Measurements from ENCODE around the gene SYT8.

SYT8 gene

DNA sequence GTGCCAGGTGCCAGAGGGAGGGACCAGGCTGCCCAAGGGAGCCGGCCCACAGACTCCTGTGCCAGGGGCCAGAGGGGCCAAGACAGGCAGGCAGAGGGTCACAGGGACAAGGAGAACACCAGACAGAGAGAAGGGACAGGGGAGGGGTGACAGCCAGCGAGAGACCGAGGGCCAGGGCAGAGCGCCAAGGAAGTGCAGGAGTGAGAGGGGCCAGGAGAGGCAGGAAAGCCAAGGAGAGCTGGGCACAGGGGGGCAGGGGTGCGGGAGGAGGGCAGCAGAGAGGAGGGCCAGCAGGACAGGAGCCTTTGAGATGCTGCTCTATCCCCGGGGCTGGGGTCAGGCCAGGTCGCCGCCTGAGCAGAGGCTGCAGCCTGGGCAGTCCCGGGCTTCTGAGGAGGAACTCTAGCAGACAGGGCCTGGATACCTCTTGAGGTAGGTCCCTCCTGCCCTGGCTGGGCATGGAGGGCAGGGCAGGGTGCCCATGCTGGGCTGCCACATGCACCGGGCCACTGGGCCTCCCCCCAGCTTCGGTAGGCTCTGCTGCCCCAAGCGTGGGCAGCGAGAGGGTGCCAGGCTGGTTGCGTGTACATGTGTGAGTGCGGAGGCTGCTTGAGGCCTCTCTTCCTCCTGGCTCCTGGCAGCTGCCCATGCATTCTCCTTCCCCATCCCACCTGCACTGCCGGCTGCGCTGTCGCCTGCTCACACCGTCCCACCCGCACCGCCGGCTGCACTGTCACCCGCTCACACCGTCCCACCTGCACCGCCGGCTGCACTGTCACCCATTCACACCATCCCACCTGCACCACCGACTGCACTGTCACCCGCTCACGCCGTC lies 30.3 kb downstream of the SYT8 start:
- CTCF ChIA-PET: interaction anchor here (1.4 to 1.8 kb wide), 2 partner anchors 17 to 171 kb away, joined by 5 read pairs; no protein-coding TSS in a partner anchor
- Histone ChIP-seq H3K4me1 (ENCODE audit: control insufficient read depth, insufficient read depth, low read length) (no peaks in the 10 kb centered on the region), H3K9me3 (ENCODE audit: control insufficient read depth, insufficient read depth, low read depth, low read length) (no peaks in the 10 kb centered on the region), H3K36me3 (ENCODE audit: control insufficient read depth in 2 of 2, insufficient read depth in 1 of 2, low read length in 2 of 2) (no peaks in the 10 kb centered on the region), H3K27ac (ENCODE audit: extremely low read depth, low read depth, low read length) (no peak overlapping the region), H3K4me3 (ENCODE audit: low read depth, low read length) (no peak overlapping the region)
- POLR2A ChIA-PET: no interaction called here
- TF ChIP-seq, protein P1, sequence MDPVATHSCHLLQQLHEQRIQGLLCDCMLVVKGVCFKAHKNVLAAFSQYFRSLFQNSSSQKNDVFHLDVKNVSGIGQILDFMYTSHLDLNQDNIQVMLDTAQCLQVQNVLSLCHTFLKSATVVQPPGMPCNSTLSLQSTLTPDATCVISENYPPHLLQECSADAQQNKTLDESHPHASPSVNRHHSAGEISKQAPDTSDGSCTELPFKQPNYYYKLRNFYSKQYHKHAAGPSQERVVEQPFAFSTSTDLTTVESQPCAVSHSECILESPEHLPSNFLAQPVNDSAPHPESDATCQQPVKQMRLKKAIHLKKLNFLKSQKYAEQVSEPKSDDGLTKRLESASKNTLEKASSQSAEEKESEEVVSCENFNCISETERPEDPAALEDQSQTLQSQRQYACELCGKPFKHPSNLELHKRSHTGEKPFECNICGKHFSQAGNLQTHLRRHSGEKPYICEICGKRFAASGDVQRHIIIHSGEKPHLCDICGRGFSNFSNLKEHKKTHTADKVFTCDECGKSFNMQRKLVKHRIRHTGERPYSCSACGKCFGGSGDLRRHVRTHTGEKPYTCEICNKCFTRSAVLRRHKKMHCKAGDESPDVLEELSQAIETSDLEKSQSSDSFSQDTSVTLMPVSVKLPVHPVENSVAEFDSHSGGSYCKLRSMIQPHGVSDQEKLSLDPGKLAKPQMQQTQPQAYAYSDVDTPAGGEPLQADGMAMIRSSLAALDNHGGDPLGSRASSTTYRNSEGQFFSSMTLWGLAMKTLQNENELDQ (tag by site-specific recombination; IDR thresholded peaks at IDR 0.05; ENCODE audit: low read depth): no peak
- TF ChIP-seq ZSCAN30 (tag by site-specific recombination; IDR thresholded peaks at IDR 0.05) (no peak), ZNF48 (tag by site-specific recombination; IDR thresholded peaks at IDR 0.05) (no peak), HOXA7 (CRISPR knock-in tag; IDR thresholded peaks at IDR 0.05; ENCODE audit: borderline replicate concordance) (no peak), ZNF175 (tag by site-specific recombination; IDR thresholded peaks at IDR 0.05) (no peak), ZNF785 (tag by site-specific recombination; IDR thresholded peaks at IDR 0.05) (no peak), ZNF24 (tag by site-specific recombination; IDR thresholded peaks at IDR 0.05) (no peak), ZNF274 (IDR thresholded peaks at IDR 0.05; ENCODE audit: low read length) (no peak), ZNF274 (tag by site-specific recombination; IDR thresholded peaks at IDR 0.05; ENCODE audit: borderline replicate concordance) (no peak), BCL11B (tag by site-specific recombination; IDR thresholded peaks at IDR 0.05; ENCODE audit: low read depth) (no peak), SETDB1 (IDR thresholded peaks at IDR 0.05; ENCODE audit: insufficient read length, low read length) (no peak)
- TF ChIP-seq, protein P2, sequence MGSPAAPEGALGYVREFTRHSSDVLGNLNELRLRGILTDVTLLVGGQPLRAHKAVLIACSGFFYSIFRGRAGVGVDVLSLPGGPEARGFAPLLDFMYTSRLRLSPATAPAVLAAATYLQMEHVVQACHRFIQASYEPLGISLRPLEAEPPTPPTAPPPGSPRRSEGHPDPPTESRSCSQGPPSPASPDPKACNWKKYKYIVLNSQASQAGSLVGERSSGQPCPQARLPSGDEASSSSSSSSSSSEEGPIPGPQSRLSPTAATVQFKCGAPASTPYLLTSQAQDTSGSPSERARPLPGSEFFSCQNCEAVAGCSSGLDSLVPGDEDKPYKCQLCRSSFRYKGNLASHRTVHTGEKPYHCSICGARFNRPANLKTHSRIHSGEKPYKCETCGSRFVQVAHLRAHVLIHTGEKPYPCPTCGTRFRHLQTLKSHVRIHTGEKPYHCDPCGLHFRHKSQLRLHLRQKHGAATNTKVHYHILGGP (tag by site-specific recombination; IDR thresholded peaks at IDR 0.05): no peak

DNA sequence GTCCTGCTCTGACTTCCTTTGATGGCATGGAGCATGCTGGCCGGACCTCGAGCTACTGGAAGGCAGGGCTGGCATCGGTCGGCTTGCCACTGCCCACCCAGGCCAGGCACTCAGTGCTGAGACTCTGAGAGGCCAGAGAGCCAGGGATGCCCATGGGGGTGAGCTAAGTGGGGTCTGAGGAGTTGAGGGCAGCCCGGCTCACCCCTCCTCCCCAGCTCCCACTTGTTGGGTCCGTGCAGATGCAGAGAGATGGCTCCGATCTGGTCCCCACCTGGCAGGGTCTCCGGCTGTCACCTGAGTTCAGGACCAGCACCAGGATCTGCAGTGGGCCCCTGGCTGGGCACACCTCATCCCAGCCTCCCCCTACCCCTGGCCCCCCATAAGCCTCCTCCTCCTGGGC lies 31.4 kb downstream of the SYT8 start:
- ChIA-PET POLR2A (no interaction called here), CTCF (interaction anchor here (0.5 to 1.8 kb wide), 5 partner anchors 16 to 184 kb away, joined by 3 to 5 read pairs (median 4); partner anchors contain the start of gene TNNT3)
- H3K9me3 ChIP-seq (ENCODE audit: control insufficient read depth, insufficient read depth, low read depth, low read length): no peaks in the 10 kb centered on the region
- H3K27ac ChIP-seq (ENCODE audit: extremely low read depth, low read depth, low read length): no peak overlapping the region
- no peaks in the 10 kb centered on the region for H3K36me3 ChIP-seq (ENCODE audit: control insufficient read depth in 2 of 2, insufficient read depth in 1 of 2, low read length in 2 of 2)
- no peak overlapping the region for H3K4me3 ChIP-seq (ENCODE audit: low read depth, low read length)
- no peaks in the 10 kb centered on the region for H3K4me1 ChIP-seq (ENCODE audit: control insufficient read depth, insufficient read depth, low read length)
- TF ChIP-seq, protein P3, sequence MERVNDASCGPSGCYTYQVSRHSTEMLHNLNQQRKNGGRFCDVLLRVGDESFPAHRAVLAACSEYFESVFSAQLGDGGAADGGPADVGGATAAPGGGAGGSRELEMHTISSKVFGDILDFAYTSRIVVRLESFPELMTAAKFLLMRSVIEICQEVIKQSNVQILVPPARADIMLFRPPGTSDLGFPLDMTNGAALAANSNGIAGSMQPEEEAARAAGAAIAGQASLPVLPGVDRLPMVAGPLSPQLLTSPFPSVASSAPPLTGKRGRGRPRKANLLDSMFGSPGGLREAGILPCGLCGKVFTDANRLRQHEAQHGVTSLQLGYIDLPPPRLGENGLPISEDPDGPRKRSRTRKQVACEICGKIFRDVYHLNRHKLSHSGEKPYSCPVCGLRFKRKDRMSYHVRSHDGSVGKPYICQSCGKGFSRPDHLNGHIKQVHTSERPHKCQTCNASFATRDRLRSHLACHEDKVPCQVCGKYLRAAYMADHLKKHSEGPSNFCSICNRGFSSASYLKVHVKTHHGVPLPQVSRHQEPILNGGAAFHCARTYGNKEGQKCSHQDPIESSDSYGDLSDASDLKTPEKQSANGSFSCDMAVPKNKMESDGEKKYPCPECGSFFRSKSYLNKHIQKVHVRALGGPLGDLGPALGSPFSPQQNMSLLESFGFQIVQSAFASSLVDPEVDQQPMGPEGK (tag by site-specific recombination; IDR thresholded peaks at IDR 0.05): no peak
- TF ChIP-seq ZNF549 (tag by site-specific recombination; IDR thresholded peaks at IDR 0.05) (no peak), GLIS2 (tag by site-specific recombination; IDR thresholded peaks at IDR 0.05) (no peak), ZNF248 (tag by site-specific recombination; IDR thresholded peaks at IDR 0.05) (no peak), ZNF629 (tag by site-specific recombination; IDR thresholded peaks at IDR 0.05) (no peak), SCRT2 (tag by site-specific recombination; IDR thresholded peaks at IDR 0.05) (no peak), KLF8 (tag by site-specific recombination; IDR thresholded peaks at IDR 0.05) (no peak), ZNF473 (tag by site-specific recombination; IDR thresholded peaks at IDR 0.05) (no peak), ZNF843 (tag by site-specific recombination; IDR thresholded peaks at IDR 0.05) (no peak)
- TF ChIP-seq, protein P4, sequence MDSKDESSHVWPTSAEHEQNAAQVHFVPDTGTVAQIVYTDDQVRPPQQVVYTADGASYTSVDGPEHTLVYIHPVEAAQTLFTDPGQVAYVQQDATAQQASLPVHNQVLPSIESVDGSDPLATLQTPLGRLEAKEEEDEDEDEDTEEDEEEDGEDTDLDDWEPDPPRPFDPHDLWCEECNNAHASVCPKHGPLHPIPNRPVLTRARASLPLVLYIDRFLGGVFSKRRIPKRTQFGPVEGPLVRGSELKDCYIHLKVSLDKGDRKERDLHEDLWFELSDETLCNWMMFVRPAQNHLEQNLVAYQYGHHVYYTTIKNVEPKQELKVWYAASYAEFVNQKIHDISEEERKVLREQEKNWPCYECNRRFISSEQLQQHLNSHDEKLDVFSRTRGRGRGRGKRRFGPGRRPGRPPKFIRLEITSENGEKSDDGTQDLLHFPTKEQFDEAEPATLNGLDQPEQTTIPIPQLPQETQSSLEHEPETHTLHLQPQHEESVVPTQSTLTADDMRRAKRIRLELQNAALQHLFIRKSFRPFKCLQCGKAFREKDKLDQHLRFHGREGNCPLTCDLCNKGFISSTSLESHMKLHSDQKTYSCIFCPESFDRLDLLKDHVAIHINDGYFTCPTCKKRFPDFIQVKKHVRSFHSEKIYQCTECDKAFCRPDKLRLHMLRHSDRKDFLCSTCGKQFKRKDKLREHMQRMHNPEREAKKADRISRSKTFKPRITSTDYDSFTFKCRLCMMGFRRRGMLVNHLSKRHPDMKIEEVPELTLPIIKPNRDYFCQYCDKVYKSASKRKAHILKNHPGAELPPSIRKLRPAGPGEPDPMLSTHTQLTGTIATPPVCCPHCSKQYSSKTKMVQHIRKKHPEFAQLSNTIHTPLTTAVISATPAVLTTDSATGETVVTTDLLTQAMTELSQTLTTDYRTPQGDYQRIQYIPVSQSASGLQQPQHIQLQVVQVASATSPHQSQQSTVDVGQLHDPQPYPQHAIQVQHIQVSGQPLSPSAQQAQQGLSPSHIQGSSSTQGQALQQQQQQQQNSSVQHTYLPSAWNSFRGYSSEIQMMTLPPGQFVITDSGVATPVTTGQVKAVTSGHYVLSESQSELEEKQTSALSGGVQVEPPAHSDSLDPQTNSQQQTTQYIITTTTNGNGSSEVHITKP (tag by site-specific recombination; IDR thresholded peaks at IDR 0.05): no peak
- TF ChIP-seq, protein P5, sequence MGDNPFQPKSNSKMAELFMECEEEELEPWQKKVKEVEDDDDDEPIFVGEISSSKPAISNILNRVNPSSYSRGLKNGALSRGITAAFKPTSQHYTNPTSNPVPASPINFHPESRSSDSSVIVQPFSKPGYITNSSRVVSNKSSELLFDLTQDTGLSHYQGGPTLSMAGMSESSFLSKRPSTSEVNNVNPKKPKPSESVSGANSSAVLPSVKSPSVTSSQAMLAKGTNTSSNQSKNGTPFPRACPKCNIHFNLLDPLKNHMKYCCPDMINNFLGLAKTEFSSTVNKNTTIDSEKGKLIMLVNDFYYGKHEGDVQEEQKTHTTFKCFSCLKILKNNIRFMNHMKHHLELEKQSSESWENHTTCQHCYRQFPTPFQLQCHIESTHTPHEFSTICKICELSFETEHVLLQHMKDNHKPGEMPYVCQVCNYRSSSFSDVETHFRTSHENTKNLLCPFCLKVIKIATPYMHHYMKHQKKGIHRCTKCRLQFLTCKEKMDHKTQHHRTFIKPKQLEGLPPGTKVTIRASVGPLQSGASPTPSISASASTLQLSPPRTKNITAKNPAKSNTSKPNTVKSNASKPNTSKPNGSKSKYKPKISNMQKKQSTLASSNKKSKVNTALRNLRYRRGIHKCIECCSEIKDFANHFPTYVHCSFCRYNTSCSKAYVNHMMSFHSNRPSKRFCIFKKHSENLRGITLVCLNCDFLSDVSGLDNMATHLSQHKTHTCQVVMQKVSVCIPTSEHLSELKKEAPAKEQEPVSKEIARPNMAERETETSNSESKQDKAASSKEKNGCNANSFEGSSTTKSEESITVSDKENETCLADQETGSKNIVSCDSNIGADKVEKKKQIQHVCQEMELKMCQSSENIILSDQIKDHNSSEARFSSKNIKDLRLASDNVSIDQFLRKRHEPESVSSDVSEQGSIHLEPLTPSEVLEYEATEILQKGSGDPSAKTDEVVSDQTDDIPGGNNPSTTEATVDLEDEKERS (tag by site-specific recombination; IDR thresholded peaks at IDR 0.05): no peak

Measured in HEK293 (cell line).